ENCODE data around the gene RGS6. TPM values are rescaled to one million over a fixed set of nuclear protein-coding genes. Genes with fewer than 3 reads are reported as not detected.

The RGS6 gene
- total RNA-seq, 4 donors from 2014 or later, result 0.50 to 6.5 (median 4.7) TPM

GRCh38 chr14:72165229-72165698, 233.0 kb downstream of the RGS6 start:
- Histone ChIP-seq H3K27me3 (no peaks in the 10 kb centered on the region), H3K27ac (no peak overlapping the region), H3K4me3 (no peak overlapping the region), H3K36me3 (no peaks in the 10 kb centered on the region), H3K9me3 (no peaks in the 10 kb centered on the region), H3K4me1 (no peaks in the 10 kb centered on the region)
- ATAC-seq, result no peak
- 80 to 86% methylated on average over 5 to 8 of the region's 8 CpGs for WGBS, 2 donors (ENCODE audit: low coverage in 1 of 2)
- TF ChIP-seq CTCF (IDR thresholded peaks at IDR 0.05), result no peak
- no peak for TF ChIP-seq POLR2A (IDR thresholded peaks at IDR 0.05)
- no peak for TF ChIP-seq POLR2AphosphoS5 (IDR thresholded peaks at IDR 0.05)
- no peak for TF ChIP-seq EP300 (IDR thresholded peaks at IDR 0.05)

- no peaks in the 10 kb centered on the region for H3K36me3 ChIP-seq
- H3K4me1 ChIP-seq, result no peaks in the 10 kb centered on the region
- H3K27me3 ChIP-seq, result no peaks in the 10 kb centered on the region
- TF ChIP-seq POLR2A (IDR thresholded peaks at IDR 0.05), result no peak
- no peak for TF ChIP-seq EP300 (IDR thresholded peaks at IDR 0.05)
- no peak for TF ChIP-seq CTCF (IDR thresholded peaks at IDR 0.05)
- TF ChIP-seq POLR2AphosphoS5 (IDR thresholded peaks at IDR 0.05), result no peak
- H3K4me3 ChIP-seq, result no peak overlapping the region
- ATAC-seq, result no peak
- H3K27ac ChIP-seq, result no peak overlapping the region
- H3K9me3 ChIP-seq, result no peaks in the 10 kb centered on the region
- 79 to 81% methylated on average over 3 of the region's 3 CpGs for WGBS, 2 donors (ENCODE audit: low coverage in 1 of 2)
These were observed 237.3 kb downstream of the RGS6 start for GRCh38 chr14:72169521-72169920.

GRCh38 chr14:72172049-72172448, 239.8 kb downstream of the RGS6 start:
- Histone ChIP-seq H3K27ac (no peak overlapping the region), H3K9me3 (no peaks in the 10 kb centered on the region), H3K36me3 (no peaks in the 10 kb centered on the region), H3K27me3 (no peaks in the 10 kb centered on the region), H3K4me3 (no peak overlapping the region), H3K4me1 (no peaks in the 10 kb centered on the region)
- WGBS, 2 donors (ENCODE audit: low coverage in 1 of 2), result 83 to 97% methylated on average over 5 of the region's 5 CpGs
- TF ChIP-seq POLR2AphosphoS5 (IDR thresholded peaks at IDR 0.05) (no peak), POLR2A (IDR thresholded peaks at IDR 0.05) (no peak), CTCF (IDR thresholded peaks at IDR 0.05) (no peak), EP300 (IDR thresholded peaks at IDR 0.05) (no peak)
- no peak for ATAC-seq

- H3K27me3 ChIP-seq, result no peaks in the 10 kb centered on the region
- ATAC-seq, result no peak
- H3K9me3 ChIP-seq, result no peaks in the 10 kb centered on the region
- H3K27ac ChIP-seq, result no peak overlapping the region
- no peaks in the 10 kb centered on the region for H3K36me3 ChIP-seq
- H3K4me3 ChIP-seq, result no peak overlapping the region
- 67 to 100% methylated on average over 1 to 3 of the region's 3 CpGs for WGBS, 2 donors (ENCODE audit: low coverage in 1 of 2)
- H3K4me1 ChIP-seq, result no peaks in the 10 kb centered on the region
- no peak for TF ChIP-seq EP300 (IDR thresholded peaks at IDR 0.05)
- no peak for TF ChIP-seq POLR2A (IDR thresholded peaks at IDR 0.05)
- TF ChIP-seq CTCF (IDR thresholded peaks at IDR 0.05), result no peak
- no peak for TF ChIP-seq POLR2AphosphoS5 (IDR thresholded peaks at IDR 0.05)
These were observed 240.4 kb downstream of the RGS6 start for GRCh38 chr14:72172597-72172996.

GRCh38 chr14:72173038-72173720, 240.9 kb downstream of the RGS6 start:
- 86 to 90% methylated on average over 5 to 10 of the region's 11 CpGs for WGBS, 2 donors (ENCODE audit: low coverage in 1 of 2)
- TF ChIP-seq POLR2A (IDR thresholded peaks at IDR 0.05) (no peak), EP300 (IDR thresholded peaks at IDR 0.05) (no peak), POLR2AphosphoS5 (IDR thresholded peaks at IDR 0.05) (no peak), CTCF (IDR thresholded peaks at IDR 0.05) (no peak)
- no peak overlapping the region for H3K4me3 ChIP-seq
- H3K27ac ChIP-seq, result no peak overlapping the region
- ATAC-seq, result no peak
- H3K4me1 ChIP-seq, result no peaks in the 10 kb centered on the region
- no peaks in the 10 kb centered on the region for H3K36me3 ChIP-seq
- no peaks in the 10 kb centered on the region for H3K9me3 ChIP-seq
- no peaks in the 10 kb centered on the region for H3K27me3 ChIP-seq
